GM19035 (cell line): ENCODE measurements around the gene CCDC27.
"Not testable (repeated sequence)": the region's sequence is repeated elsewhere in the genome, so short reads cannot be mapped to it uniquely, and the experiment has no call there.

Experiments
- ATAC-seq: cut with Tn5 transposase; IDR thresholded peaks from one replicate; pipeline ENCODE4 v1.9.1; 2021; ENCODE audit not compliant: unreplicated experiment

Gene CCDC27

GRCh38 chr1:3717715-3718601 lies 34.3 kb upstream of the CCDC27 start:
- ATAC-seq = no peak

DNA sequence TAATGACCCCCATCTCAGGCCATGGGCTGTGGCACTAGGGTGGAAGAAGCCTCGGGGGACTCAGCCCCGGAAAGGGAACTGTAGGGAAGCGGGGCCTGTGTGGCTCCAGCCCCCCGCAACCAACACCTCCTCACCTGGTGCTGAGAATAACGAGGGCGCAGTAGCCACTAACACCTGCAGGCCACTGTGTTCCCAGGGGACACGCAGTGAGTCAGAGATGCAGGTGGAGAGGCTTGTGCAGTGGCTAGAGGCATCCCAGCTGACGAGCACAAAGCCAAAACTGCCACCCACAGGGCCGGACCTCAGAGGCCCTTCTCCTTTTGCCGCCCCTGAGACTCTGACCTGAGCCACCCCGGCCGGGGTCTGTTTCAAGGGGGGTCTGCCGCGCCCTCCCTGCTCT lies 33.5 kb upstream of the CCDC27 start:
- ATAC-seq = no peak

DNA sequence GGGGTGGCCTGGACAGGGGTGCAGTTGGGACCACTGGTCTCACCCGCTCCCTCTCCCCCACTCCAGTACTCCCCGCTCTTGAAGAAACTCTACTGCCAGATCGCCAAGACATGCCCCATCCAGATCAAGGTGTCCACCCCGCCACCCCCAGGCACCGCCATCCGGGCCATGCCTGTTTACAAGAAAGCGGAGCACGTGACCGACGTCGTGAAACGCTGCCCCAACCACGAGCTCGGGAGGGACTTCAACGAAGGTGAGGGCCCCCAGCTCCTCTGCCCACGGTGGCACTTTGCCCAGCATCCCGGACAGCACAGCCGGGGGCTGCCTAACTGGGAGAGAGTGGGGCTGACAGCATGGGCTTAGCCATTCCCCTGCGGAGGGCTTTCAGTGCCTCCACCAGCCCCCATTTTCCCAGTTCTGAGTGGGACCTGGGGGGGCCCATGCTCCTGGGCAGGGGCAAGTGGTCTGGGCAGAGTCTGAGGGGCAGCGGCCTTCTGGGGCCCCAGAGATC lies 30.2 kb upstream of the CCDC27 start:
- ATAC-seq = no peak

DNA sequence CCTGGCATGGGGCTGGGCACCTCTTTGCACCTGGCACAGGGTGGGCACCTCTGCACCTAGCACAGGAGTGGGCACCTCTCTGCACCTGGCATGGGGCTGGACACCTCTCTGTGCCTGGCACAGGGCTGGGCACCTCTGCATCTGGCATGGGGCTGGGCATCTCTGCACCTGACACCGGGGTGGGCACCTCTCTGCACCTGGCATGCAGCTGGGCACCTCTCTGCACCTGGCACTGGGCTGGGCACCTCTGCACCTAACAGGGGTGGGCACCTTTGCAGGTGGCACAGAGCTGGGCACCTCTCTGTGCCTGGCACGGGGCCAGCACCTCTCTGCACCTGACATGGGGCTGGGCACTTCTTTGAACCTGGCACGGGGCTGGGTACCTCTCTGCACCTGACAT lies 29.4 kb upstream of the CCDC27 start:
- ATAC-seq = no peak

DNA sequence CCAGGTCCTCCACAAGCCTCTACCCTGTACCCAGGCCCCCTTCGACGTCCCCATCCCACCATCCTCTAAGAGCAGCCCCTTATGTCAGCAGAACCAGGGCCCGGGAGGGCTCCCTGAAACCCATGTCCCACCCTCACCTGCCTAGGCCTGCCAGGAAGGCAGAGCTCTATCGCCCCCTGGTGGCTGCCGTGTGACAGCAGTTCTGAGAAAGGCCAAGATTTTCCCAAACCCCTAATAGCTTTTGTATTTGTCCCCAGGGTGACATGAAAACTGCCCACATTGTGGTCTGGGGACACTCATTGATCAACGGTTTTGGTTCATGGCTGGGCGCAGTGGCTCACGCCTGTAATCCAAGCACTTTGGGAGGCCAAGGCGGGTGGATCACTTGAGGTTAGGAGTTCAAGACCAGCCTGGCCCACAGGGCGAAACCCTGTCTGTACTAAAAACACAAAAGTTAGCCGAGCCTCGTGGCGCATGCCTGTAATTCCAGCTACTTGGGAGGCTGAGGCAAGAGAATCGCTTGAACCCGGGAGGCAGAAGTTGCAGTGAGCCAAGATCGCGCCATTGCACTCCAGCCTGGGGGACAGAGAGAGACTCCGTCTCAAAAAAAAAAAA lies 27.7 kb upstream of the CCDC27 start:
- ATAC-seq = not testable (repeated sequence)

- no peak for ATAC-seq
Measured at GRCh38 chr1:3725366-3725765, 26.9 kb upstream of the CCDC27 start.

DNA sequence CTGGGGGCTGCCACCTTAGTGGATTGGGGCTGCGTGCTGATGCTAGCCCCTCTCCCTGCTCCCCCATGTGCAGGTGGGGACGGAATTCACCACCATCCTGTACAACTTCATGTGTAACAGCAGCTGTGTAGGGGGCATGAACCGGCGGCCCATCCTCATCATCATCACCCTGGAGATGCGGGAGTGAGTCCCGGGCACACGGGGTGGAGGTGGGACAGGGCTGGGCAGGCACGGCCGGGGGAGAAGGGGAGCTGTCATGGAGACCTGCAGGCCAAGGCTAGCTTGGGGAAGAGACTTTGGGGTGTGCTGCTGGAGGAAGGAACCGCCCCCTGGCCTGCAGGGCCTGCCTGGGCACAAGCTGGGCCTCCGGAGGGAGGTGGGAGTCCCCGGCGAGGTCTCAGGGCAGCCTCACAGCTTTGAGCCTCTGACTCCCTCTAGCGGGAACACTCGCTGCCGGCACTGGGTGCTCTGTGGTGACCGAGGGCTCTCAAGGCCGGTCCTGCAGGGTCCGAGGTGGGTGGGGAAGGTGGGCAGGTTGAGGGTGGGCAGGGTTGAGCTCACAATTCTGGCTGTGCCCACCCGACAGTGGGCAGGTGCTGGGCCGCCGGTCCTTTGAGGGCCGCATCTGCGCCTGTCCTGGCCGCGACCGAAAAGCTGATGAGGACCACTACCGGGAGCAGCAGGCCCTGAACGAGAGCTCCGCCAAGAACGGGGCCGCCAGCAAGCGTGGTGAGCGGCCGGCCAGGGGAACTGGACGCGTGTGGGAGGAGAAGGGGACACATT lies 25.0 kb upstream of the CCDC27 start:
- ATAC-seq = no peak

- no peak for ATAC-seq
Measured at GRCh38 chr1:3727825-3728776, 24.1 kb upstream of the CCDC27 start.

- ATAC-seq = no peak
Measured at GRCh38 chr1:3729594-3730542, 22.4 kb upstream of the CCDC27 start.

- ATAC-seq = no peak
Measured at GRCh38 chr1:3730543-3731247, 21.6 kb upstream of the CCDC27 start.

DNA sequence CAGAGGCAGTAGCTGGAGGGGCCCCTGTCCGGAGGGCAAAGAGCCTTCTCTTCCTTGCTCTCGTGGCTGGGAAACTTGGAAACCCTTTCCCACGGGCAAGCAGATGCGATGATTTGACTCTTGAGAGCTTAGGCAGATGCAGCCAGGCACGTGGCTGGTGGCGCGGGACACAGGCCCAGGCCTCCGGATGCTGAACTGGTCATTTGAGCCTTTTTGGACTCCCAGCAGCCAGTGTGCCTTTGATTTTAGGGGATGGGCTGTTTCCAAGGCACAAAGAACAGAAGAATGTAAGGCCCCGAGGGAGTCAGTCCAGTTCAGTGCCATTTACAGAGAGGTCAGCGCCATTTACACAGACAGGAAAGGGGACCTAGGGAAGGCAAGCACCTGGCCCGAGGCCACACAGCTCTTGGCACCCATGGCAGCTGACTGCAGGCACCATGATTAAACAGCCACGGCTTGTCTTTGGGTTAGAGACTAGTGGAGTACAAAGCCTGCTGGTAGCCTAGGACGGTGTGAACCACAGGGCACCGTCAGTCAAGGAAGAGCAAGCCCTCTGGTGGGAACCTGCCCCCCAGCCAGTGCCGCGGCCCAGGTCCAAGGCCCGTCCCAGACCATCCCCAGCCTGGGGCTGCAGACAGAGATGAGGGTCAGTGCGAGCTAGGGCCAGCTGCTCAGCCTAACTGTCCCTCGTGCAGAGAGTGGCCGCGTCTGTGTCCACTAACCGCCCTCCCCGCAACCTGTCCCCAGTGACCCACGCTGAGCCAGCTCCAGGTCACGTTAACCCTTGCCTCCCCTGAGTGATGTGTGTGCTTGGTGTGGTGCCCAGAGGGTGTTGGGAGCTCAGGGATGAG lies 20.4 kb upstream of the CCDC27 start:
- ATAC-seq = no peak

DNA sequence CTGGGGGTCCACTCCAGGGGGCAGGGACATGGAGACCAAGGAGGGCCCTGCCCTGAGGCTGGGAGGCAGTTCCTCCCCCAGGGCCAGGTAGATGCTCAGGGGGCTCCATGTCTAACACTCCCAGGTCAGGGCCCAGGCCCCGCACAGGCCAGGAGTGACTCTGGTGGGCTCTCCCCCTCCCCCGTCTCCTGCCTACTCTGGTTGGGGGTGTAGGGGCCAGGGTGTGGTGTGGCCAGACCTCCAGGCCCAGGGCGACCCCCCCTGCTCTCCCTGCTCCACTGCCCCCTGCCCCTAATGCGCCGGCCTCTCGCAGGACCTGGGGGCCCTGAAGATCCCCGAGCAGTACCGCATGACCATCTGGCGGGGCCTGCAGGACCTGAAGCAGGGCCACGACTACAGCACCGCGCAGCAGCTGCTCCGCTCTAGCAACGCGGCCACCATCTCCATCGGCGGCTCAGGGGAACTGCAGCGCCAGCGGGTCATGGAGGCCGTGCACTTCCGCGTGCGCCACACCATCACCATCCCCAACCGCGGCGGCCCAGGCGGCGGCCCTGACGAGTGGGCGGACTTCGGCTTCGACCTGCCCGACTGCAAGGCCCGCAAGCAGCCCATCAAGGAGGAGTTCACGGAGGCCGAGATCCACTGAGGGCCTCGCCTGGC lies 19.7 kb upstream of the CCDC27 start:
- ATAC-seq = no peak

GRCh38 chr1:3733094-3733882 lies 19.0 kb upstream of the CCDC27 start:
- ATAC-seq = no peak

- ATAC-seq = no peak
Measured at GRCh38 chr1:3733883-3734589, 18.2 kb upstream of the CCDC27 start.

DNA sequence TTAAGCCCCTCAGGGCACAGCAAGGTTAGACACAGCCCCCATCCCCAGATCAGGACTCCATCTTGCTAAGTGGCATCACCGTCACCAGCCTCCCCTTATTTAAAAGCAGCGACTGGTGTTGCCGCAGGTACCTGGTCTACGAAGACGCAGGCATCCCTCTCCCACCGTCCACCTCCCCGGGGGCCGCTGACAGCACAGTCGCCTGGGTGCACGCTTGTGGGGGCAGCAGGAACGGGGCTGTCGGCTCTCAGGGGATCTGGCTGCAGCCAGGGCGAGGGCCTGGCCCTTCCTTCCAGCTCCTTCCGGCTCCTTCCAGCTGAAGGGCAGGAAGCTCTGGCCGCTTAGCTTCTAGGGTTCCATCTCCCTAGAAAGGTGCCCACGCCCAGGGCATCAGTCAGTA lies 17.6 kb upstream of the CCDC27 start:
- ATAC-seq = no peak
